CD4-positive, alpha-beta T cell (primary cell): ENCODE data around the gene SHISA2. TPM values are rescaled to one million over a fixed set of nuclear protein-coding genes. Genes with fewer than 3 reads are reported as not detected.

ENCODE experiments used
- ATAC-seq: fragments of 200-7000 bp; cut with Tn5 transposase; one replicate; pipeline ENCODE4 v1.10.0; 2022; ENCODE audit warnings: mild to moderate bottlenecking; ENCODE audit not compliant: poor library complexity
- CTCF ChIA-PET: fragments of 350-600 bp; sonication (Branson Sonifier 250); formaldehyde crosslinking; loops from one replicate; lab custom pipeline; 2021; ENCODE audit warnings: antibody characterized with exemption, inconsistent platforms; lab: Charles Lee
- POLR2A ChIA-PET: fragments of 350-600 bp; sonication (Branson Sonifier 250); formaldehyde crosslinking; loops from one replicate; lab custom pipeline; 2021; ENCODE audit warnings: antibody characterized with exemption, inconsistent platforms; lab: Charles Lee
- DNase-seq, 14 experiments: peaks; one replicate each; pipeline ENCODE4 v3.0.0-alpha.2; 2013 to 2020; ENCODE audit warnings: mixed read lengths in 2 of 14
- H3K27ac ChIP-seq, 2 donors: one replicate each; pipeline versions ENCODE4 v1.5.1 to v1.7.0; 2013; ENCODE audit warnings: low read length in 2 of 2, low read depth in 1 of 2, mild to moderate bottlenecking in 1 of 2
- H3K27me3 ChIP-seq, 2 experiments: 1 replicate in 1 of 2; 2 replicates in 1 of 2; pipeline versions ENCODE4 v1.6.1 to v1.7.0; 2013; ENCODE audit warnings: low read length in 2 of 2, control low read depth in 1 of 2, mild to moderate bottlenecking in 1 of 2, moderate library complexity in 1 of 2; ENCODE audit not compliant: insufficient read depth in 2 of 2, control insufficient read depth in 1 of 2
- H3K36me3 ChIP-seq: one replicate; pipeline ENCODE4 v1.6.1; 2013; ENCODE audit warnings: low read length, control low read depth; ENCODE audit not compliant: insufficient read depth
- H3K4me1 ChIP-seq: one replicate; pipeline ENCODE4 v1.6.1; 2013; ENCODE audit warnings: low read length, control low read depth; ENCODE audit not compliant: insufficient read depth
- H3K4me3 ChIP-seq: one replicate; pipeline ENCODE4 v1.5.1; 2013; ENCODE audit warnings: mild to moderate bottlenecking, low read length, moderate library complexity
- H3K9me3 ChIP-seq, 2 experiments: 1 replicate in 1 of 2; 2 replicates in 1 of 2; pipeline versions ENCODE4 v1.6.1 to v1.7.0; 2013; ENCODE audit warnings: low read length in 2 of 2, mild to moderate bottlenecking in 2 of 2, control low read depth in 1 of 2, moderate library complexity in 1 of 2; ENCODE audit not compliant: control insufficient read depth in 1 of 2, insufficient read depth in 1 of 2
- H3K27ac Mint-ChIP-seq: one replicate; pipeline ENCODE4 v1.8.0; 2020; ENCODE audit warnings: mixed read lengths
- H3K27me3 Mint-ChIP-seq: one replicate; pipeline ENCODE4 v1.8.0; 2021; ENCODE audit warnings: mixed read lengths
- H3K36me3 Mint-ChIP-seq: one replicate; pipeline ENCODE4 v1.8.0; 2021; ENCODE audit warnings: low read depth, mixed read lengths
- H3K4me1 Mint-ChIP-seq: one replicate; pipeline ENCODE4 v1.8.0; 2021; ENCODE audit warnings: low read depth, mixed read lengths
- H3K4me3 Mint-ChIP-seq: one replicate; pipeline ENCODE4 v1.8.0; 2020; ENCODE audit warnings: mild to moderate bottlenecking, mixed read lengths
- H3K9me3 Mint-ChIP-seq: one replicate; pipeline ENCODE4 v1.8.0; 2020; ENCODE audit warnings: mixed read lengths
- CTCF ChIP-seq: fragments of 200-600 bp; IDR thresholded peaks from one replicate; pipeline ENCODE4 v1.8.0; 2022; ENCODE audit warnings: antibody characterized with exemption, mild to moderate bottlenecking
- intact Hi-C, 2 experiments: fragments of 100-400 bp; cut with DNase I in 1 of 2; cut with micrococcal nuclease in 1 of 2; formaldehyde crosslinking; loops; one replicate each; pipeline versions ENCODE4 v1.15.1 to v1.9.0; 2023 to 2025; cut with DNase I, micrococcal nuclease
- total RNA-seq, 174 experiments: library from RNA in 2 of 174; stranded (reverse) in 2 of 174; gene quantifications; one replicate each; pipeline ENCODE4 v1.2.3 and lab custom pipeline; 2021 to 2026

The SHISA2 gene
- total RNA-seq, 2 experiments from 2014 or later: 0.52 to 0.92 TPM

- H3K36me3 Mint-ChIP-seq: no peaks in the 10 kb centered on the region
- no peak overlapping the region for H3K27ac Mint-ChIP-seq
- no peaks in the 10 kb centered on the region for H3K36me3 ChIP-seq
- no peak overlapping the region for H3K4me3 ChIP-seq
- no peaks in the 10 kb centered on the region for H3K4me1 Mint-ChIP-seq
- H3K27ac ChIP-seq: no peak overlapping the region
- ChIA-PET CTCF (no interaction called here), POLR2A (no interaction called here)
- H3K4me1 ChIP-seq: no peaks in the 10 kb centered on the region
- peaks cover 5% of the 10 kb centered on the region for H3K27me3 Mint-ChIP-seq
- no peaks in the 10 kb centered on the region for H3K27me3 ChIP-seq
- DNase-seq: no peak
- H3K9me3 ChIP-seq: no peaks in the 10 kb centered on the region
- H3K9me3 Mint-ChIP-seq: no peaks in the 10 kb centered on the region
- no peak for ATAC-seq
- H3K4me3 Mint-ChIP-seq: no peak overlapping the region
- no peak for TF ChIP-seq CTCF
- intact Hi-C loops: no loop called here
Observed at GRCh38 chr13:26038931-26039475, 12.8 kb downstream of the SHISA2 start.

GRCh38 chr13:26037302-26037701 is 14.5 kb downstream of the SHISA2 start:
- Histone ChIP-seq H3K27ac (no peak overlapping the region), H3K36me3 (no peaks in the 10 kb centered on the region), H3K9me3 (no peaks in the 10 kb centered on the region), H3K27me3 (no peaks in the 10 kb centered on the region), H3K4me3 (no peak overlapping the region), H3K4me1 (no peaks in the 10 kb centered on the region)
- Mint-ChIP-seq H3K27ac (no peak overlapping the region), H3K4me3 (no peak overlapping the region), H3K9me3 (no peaks in the 10 kb centered on the region), H3K36me3 (no peaks in the 10 kb centered on the region), H3K27me3 (peaks cover 5% of the 10 kb centered on the region), H3K4me1 (no peaks in the 10 kb centered on the region)
- ChIA-PET CTCF (interaction anchor here (0.7 kb wide), 1 partner anchor 661 kb away, joined by 3 read pairs; no protein-coding TSS in a partner anchor), POLR2A (no interaction called here)
- no peak for TF ChIP-seq CTCF
- ATAC-seq (no peak), DNase-seq (peak in 4 of 14 experiments; percentile 15 to 51 (median 30))
- intact Hi-C loops: no loop called here

GRCh38 chr13:26036383-26036782 is 15.4 kb downstream of the SHISA2 start:
- ATAC-seq (no peak), DNase-seq (no peak)
- intact Hi-C loops: no loop called here
- Mint-ChIP-seq H3K9me3 (no peaks in the 10 kb centered on the region), H3K4me1 (no peaks in the 10 kb centered on the region), H3K36me3 (no peaks in the 10 kb centered on the region), H3K27ac (no peak overlapping the region), H3K27me3 (no peaks in the 10 kb centered on the region), H3K4me3 (no peak overlapping the region)
- H3K4me3 ChIP-seq: no peak overlapping the region
- H3K27ac ChIP-seq: no peak overlapping the region
- peaks cover 0 to 4% of the 10 kb centered on the region in 2 experiments for H3K9me3 ChIP-seq
- H3K27me3 ChIP-seq: no peaks in the 10 kb centered on the region
- no peaks in the 10 kb centered on the region for H3K4me1 ChIP-seq
- no peaks in the 10 kb centered on the region for H3K36me3 ChIP-seq
- ChIA-PET CTCF (no interaction called here), POLR2A (no interaction called here)
- TF ChIP-seq CTCF: no peak
